SK-MEL-5 (cell line): Measurements from ENCODE around the gene UNC13C. TPM values are rescaled to one million over a fixed set of nuclear protein-coding genes. Genes with fewer than 3 reads are reported as not detected.

Experiments
- DNase-seq: peaks from one replicate; pipeline ENCODE4 v3.0.0-alpha.2; 2016; ENCODE audit warnings: low read depth, low spot score
- in situ Hi-C: cut with HindIII; loops from 2 replicates; pipeline ENCODE4 v1.10.0; 2016; ENCODE audit warnings: low sequenced_read_pairs, high pct_unique_total_duplicates, low pct_unique_long_range_greater_than_20kb
- total RNA-seq: library from RNA; depleted of rRNA; stranded (reverse); fragments of >200 nt; shearing (Covaris generic); gene quantifications from 2 replicates; pipeline ENCODE4 v1.2.3, GENCODE V29; 2014

Gene UNC13C
- total RNA-seq, 1 experiment from 2014 or later = not detected

DNA sequence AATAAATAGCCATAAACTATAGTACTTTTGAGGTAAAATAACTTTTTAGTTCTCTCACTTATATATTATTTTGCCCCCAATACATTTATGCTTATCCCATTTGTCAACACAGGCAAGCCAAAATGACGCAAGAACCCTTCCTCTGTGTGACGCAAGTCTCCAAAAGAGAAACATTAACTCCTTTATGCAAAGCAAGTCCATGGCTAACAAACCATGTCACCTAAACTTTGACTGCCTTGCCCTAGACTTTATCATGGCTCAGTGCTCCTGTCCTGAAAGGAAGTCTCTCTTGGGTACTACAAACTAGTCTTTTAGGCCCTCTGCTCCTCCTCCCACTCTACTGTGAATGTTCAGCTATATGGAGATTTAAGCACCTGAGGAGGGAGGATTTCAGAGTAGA is 230.5 kb downstream of the UNC13C start:
- peak; percentile 12 for DNase-seq
- in situ Hi-C loops = no loop called here

GRCh38 chr15:54212635-54213034 is 234.4 kb downstream of the UNC13C start:
- no peak for DNase-seq
- in situ Hi-C loops = no loop called here

DNA sequence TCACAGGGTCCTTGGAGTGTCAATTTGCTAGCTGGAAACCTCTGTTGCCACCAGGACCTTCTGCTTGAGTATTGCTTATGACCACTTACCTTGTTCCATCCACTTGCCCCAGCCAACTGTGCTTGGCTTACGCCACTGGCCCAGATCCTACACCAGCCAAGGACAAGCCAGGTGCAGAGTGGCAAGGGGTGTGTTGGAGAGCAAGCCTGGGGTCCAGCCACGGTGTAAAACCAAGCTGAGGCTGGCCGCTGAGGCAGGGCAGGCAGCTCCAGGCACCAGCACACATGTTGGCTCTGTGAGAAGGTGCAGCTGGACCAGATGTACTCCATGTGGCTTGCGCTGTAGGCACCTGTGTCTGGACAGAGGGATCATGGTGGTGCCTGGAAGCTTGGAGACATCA is 248.2 kb downstream of the UNC13C start:
- no peak for DNase-seq
- in situ Hi-C loops = no loop called here

GRCh38 chr15:54227569-54227968 is 249.3 kb downstream of the UNC13C start:
- in situ Hi-C loops = no loop called here
- DNase-seq = no peak

DNA sequence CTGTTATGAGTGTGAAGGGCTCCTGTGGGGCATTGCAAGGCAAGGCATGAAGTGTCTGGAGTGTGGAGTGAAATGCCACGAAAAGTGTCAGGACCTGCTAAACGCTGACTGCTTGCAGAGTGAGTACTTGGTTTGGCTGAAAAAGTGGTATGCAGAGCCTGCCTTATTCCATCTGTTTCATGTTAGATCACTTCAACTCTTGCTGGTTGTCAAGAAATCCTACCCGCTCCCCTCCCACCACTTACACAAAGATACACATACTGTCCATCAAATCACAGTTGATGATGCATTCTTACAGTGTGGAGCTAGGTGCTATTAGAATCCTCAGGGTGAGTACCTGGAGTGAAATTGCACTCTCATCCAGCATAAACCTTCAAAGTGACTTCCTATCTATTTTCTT is 272.1 kb downstream of the UNC13C start:
- no peak for DNase-seq
- in situ Hi-C loops = no loop called here

DNA sequence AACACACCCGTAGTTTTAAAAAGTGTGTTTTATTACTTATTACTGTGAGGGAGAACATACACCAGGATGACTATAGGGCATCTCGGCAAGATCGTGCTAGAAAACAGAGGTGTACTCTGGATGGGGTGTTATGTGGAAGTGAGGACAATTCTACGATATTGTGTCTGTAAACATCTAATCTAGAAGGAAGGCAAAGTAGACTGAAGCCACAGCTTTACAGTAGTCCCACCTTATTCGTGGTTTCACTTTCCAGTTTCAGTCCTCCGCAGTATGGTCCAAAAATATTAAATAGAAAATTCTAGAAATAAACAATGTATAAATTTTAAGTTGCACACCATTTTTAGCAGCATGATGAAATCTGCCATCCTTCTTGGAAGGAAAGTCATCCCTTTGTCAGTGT is 277.9 kb downstream of the UNC13C start:
- in situ Hi-C loops = no loop called here
- no peak for DNase-seq

DNA sequence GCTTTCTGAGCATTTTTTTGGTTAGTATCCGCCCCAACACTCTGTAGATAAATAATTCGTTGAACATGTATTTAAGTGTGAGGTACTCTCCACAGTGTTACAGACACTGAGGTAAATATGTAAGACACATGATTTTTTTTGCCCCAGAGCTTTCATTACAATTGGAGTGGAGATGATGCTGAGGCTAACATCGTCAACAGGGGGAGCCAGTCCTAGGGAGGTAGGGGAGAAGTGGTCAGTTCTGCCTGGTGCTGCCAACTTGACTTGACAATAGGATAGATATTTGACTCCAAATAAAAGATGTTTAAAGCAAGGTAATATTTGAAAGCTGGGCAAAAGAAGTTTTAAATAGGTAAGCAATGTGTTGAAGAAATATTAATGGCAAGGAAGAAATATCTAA is 295.7 kb downstream of the UNC13C start:
- peak; percentile 63 for DNase-seq
- in situ Hi-C loops = no loop called here

GRCh38 chr15:54277834-54278233 is 299.6 kb downstream of the UNC13C start:
- no peak for DNase-seq
- in situ Hi-C loops = no loop called here

DNA sequence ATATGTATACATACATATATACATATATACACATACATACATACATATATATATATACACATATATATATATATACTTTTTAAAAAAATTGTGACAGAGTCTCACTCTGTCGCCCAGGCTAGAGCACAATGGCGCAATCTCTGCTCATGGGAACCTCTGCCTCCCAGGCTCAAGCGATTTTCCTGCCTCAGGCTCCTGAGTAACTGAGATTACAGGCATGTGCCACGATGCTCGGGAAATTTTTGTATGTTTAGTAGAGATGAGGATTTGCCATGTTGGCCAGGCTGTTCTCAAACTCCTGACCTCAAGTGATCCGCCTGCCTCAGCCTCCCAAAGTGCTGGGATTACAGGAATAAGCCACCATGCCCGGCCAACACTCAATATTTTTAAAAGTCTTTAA is 302.5 kb downstream of the UNC13C start:
- in situ Hi-C loops = no loop called here
- DNase-seq = no peak

GRCh38 chr15:54282228-54282836 is 304.1 kb downstream of the UNC13C start:
- in situ Hi-C loops = no loop called here
- no peak for DNase-seq

GRCh38 chr15:54288049-54288448 is 309.8 kb downstream of the UNC13C start:
- DNase-seq = no peak
- in situ Hi-C loops = no loop called here

DNA sequence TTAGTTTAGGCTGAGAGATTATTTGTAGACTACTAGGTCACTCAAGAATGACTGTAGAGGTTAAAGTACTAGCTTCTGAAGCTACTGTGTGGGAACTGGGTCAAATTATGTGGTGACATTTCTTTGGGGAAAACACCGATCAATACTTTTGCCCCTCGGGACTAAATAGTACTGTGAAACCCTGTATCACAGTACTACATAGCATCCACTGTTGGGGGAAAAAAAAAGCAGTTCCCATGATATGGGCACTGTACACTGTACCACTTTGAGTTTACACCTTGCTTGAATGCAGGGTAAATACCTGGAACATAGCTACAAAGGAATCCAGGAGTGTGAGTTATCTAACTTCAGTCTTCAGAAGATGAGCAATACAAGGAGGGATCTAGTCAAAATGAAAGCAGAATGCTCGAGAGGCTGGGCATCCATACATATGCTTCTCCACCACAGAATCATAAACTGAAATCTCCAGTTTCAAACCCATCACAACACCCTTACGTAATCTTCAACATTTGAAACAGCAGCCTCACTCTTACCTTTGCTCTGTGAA is 311.4 kb downstream of the UNC13C start:
- in situ Hi-C loops = no loop called here
- no peak for DNase-seq

DNA sequence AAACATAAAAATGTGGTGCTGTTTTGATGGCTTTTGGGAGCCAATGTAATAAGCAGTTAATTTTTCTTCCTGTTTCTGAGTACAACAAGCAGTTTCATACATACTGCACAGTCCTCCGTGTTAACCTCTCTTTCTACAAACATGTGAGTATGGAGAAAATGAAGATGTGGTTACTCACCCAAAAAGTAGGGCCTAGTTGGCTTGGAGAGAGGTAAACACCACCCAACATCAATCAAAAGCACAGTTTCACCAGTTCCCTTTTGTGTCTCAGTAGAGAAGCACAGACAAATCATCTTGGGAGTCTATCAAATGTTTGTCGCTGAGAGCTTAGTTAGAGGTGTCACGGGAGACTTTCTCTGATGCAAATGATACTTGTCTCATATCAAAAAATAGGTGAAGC is 320.2 kb downstream of the UNC13C start:
- in situ Hi-C loops = no loop called here
- no peak for DNase-seq

DNA sequence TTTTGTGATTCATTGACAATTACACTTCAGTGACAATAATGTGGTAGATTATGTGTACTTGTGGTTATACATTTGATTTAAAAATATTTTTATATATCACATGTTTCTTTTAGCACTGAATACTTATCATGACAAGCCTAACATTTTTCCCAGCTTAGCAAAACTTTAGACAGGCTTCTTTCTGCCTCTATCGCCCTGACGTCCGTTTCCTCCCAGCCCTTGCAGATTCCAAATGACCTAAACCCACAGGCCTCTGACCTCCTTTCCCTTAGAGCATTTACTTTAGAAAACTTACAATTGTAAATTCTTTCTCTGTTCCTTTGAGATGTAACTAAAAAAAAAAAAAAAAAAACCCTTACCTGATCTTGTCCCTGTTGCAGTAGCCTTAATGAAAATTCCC is 326.1 kb downstream of the UNC13C start:
- DNase-seq = no peak
- in situ Hi-C loops = no loop called here

DNA sequence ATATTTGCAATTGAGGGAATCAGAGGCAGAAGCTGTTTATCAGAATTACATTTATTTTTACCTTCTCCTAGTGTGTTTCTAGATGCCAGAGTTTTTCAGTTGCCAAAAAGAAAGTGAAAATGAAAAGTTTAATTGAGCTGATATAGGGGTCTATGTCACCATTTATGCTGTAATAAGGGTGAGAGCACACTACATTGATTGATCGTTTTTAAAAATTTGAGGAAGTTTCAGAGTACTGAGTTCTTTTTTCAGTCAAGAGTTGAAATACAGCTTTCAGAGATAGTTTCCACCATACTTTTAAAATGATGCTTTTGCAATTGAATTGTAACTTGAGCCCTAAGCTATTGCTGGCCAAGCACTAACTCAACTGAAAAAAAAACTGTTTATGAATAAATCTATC is 326.9 kb downstream of the UNC13C start:
- DNase-seq = no peak
- in situ Hi-C loops = no loop called here

DNA sequence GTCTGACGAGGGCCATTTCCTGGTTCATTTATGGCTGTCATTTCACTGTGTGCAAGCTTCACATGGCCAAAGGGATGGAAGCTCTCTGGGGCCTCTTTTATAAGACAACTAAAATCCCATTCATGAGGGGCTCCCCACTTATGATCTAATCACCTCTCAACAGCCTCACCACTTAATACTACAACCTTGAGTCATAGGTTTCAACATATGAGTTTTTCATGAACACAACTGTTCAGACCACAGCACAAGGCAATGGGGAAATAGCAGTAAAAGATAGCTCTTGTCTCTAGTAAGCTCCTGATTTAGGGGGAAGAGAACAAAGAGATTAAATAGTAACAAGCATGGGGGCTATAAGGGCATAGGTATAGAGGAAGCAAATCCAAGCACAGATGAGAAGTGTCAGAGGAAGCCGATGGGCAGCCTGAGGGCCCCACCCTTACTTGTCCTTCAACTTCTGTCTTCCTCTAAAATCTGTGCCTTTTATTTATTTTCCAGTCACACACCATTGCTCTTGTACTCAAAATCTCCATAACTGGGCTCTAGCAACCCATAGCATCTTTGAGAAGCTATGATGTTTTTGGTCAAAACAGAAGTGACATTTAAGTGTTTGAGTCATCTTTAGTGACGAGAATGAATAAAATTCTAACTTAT is 329.1 kb downstream of the UNC13C start:
- in situ Hi-C loops = no loop called here
- DNase-seq = no peak

DNA sequence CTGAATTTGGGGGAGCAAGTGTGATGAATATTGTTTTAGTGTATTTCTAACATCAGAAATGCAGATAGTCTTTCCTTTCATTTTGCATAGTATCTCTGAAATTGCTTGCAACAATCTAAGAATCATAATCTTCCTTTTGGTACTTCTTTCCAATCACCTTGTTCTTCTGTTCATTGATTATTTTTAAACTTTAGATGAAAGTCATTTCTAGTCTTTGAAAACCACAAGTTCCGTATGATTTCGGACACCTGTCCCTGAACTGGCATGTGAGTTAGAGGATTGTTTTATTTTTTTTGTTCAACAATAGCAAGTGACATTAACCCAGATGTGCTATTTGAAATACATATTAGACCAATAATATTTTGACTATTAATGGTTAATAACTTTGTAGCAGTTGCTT is 329.7 kb downstream of the UNC13C start:
- DNase-seq = no peak
- in situ Hi-C loops = no loop called here

DNA sequence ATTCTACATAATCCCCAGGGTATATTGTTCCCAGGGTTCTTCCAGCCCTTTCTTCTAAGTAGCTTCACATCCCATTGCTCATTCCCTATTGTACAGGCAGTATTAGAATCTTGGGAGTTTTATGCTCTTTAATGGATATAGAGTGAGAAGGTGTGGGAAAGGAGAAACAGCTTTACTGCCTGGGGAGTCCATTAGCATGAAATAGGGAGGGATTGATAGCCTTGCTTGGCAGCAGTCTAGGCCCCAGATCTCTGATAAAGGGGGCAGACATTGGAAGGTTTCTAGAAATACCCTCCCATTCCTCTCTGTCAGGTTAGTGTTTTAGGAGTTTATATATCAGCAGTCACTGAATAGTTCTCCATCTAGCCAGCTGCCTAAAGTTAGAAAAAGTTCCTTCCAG is 334.3 kb downstream of the UNC13C start:
- in situ Hi-C loops = no loop called here

DNA sequence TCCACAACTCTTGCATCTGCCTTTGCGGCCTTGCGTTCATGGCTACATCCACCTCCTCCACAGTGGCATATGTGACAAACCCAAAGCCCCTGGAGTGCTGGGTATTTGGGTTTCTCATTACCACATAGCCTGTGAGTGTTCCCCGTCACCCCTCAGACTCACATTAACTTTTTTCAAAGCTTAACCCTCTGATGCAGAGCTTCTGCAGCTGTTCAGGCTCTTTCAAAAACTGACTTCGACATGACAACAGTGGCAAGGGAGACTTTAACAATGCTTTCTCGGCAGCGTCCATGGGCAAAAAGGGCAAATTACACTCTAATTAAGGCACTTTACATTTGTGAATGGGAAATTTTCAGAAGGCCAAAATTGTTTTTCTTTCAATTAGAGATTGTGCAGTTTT is 343.2 kb downstream of the UNC13C start:
- DNase-seq = no peak
- in situ Hi-C loops = no loop called here

More for the DNA sequence above, 334.3 kb downstream of the UNC13C start:
- DNase-seq = no peak
